ENCODE measurements around the gene BICC1. TPM values are rescaled to one million over a fixed set of nuclear protein-coding genes. Genes with fewer than 3 reads are reported as not detected.

The BICC1 gene
- total and polyA plus RNA-seq, 4 donors: 0.82 to 6.1 (median 4.5) TPM

DNA sequence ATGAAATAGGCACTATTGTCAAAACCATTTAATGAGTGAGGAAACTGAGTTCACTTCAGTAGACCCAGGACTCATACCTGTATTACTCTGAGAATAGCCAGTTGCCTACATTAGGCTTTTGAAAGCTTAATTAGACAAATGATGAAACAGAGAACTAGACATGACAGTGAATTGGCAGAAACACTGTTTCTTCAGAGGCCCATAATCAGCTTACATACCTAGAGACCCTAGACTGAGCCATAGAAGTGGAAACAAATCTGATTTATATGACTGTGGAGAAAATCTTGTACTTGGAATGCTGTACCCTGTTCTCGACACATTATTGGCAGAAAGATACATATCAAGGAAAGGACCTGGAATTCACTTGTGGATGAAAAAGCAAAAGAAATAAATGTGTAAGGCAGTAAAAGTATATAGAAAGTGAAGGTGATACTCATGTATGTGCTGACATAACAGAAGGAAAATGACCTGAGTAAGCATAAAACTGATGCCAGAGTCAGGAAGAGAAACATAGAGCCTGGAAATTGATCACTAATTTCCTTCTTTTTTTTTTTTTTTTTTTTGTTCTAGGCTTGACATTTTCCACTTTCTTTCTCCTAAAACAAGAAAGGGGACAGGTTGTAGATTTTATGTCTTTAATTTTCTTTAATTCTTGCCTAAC is 251.5 kb downstream of the BICC1 start:
- no peak for TF ChIP-seq HNF4G (IDR thresholded peaks at IDR 0.05)
- TF ChIP-seq, protein P1, sequence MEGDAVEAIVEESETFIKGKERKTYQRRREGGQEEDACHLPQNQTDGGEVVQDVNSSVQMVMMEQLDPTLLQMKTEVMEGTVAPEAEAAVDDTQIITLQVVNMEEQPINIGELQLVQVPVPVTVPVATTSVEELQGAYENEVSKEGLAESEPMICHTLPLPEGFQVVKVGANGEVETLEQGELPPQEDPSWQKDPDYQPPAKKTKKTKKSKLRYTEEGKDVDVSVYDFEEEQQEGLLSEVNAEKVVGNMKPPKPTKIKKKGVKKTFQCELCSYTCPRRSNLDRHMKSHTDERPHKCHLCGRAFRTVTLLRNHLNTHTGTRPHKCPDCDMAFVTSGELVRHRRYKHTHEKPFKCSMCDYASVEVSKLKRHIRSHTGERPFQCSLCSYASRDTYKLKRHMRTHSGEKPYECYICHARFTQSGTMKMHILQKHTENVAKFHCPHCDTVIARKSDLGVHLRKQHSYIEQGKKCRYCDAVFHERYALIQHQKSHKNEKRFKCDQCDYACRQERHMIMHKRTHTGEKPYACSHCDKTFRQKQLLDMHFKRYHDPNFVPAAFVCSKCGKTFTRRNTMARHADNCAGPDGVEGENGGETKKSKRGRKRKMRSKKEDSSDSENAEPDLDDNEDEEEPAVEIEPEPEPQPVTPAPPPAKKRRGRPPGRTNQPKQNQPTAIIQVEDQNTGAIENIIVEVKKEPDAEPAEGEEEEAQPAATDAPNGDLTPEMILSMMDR (IDR thresholded peaks at IDR 0.05; ENCODE audit: low read depth, low read length, missing input control): no peak
- no peak for TF ChIP-seq RAD21 (IDR thresholded peaks at IDR 0.05)
- TF ChIP-seq SP1 (IDR thresholded peaks at IDR 0.05): no peak
- TF ChIP-seq, protein P2, sequence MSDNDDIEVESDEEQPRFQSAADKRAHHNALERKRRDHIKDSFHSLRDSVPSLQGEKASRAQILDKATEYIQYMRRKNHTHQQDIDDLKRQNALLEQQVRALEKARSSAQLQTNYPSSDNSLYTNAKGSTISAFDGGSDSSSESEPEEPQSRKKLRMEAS (IDR thresholded peaks at IDR 0.05): no peak
- TF ChIP-seq, protein P3, sequence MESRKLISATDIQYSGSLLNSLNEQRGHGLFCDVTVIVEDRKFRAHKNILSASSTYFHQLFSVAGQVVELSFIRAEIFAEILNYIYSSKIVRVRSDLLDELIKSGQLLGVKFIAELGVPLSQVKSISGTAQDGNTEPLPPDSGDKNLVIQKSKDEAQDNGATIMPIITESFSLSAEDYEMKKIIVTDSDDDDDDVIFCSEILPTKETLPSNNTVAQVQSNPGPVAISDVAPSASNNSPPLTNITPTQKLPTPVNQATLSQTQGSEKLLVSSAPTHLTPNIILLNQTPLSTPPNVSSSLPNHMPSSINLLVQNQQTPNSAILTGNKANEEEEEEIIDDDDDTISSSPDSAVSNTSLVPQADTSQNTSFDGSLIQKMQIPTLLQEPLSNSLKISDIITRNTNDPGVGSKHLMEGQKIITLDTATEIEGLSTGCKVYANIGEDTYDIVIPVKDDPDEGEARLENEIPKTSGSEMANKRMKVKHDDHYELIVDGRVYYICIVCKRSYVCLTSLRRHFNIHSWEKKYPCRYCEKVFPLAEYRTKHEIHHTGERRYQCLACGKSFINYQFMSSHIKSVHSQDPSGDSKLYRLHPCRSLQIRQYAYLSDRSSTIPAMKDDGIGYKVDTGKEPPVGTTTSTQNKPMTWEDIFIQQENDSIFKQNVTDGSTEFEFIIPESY (IDR thresholded peaks at IDR 0.05): no peak
- no peak for TF ChIP-seq TAF1 (conservative IDR thresholded peaks at IDR 0.05)
- TF ChIP-seq JUND (IDR thresholded peaks at IDR 0.05): no peak
- TF ChIP-seq, protein P4, sequence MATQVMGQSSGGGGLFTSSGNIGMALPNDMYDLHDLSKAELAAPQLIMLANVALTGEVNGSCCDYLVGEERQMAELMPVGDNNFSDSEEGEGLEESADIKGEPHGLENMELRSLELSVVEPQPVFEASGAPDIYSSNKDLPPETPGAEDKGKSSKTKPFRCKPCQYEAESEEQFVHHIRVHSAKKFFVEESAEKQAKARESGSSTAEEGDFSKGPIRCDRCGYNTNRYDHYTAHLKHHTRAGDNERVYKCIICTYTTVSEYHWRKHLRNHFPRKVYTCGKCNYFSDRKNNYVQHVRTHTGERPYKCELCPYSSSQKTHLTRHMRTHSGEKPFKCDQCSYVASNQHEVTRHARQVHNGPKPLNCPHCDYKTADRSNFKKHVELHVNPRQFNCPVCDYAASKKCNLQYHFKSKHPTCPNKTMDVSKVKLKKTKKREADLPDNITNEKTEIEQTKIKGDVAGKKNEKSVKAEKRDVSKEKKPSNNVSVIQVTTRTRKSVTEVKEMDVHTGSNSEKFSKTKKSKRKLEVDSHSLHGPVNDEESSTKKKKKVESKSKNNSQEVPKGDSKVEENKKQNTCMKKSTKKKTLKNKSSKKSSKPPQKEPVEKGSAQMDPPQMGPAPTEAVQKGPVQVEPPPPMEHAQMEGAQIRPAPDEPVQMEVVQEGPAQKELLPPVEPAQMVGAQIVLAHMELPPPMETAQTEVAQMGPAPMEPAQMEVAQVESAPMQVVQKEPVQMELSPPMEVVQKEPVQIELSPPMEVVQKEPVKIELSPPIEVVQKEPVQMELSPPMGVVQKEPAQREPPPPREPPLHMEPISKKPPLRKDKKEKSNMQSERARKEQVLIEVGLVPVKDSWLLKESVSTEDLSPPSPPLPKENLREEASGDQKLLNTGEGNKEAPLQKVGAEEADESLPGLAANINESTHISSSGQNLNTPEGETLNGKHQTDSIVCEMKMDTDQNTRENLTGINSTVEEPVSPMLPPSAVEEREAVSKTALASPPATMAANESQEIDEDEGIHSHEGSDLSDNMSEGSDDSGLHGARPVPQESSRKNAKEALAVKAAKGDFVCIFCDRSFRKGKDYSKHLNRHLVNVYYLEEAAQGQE (IDR thresholded peaks at IDR 0.05): no peak
- no peak for TF ChIP-seq HNF4A (conservative IDR thresholded peaks at IDR 0.05)
- no peak for TF ChIP-seq NR2F2 (IDR thresholded peaks at IDR 0.05)
- no peak for TF ChIP-seq ATF3 (IDR thresholded peaks at IDR 0.05)
- no peak overlapping the region for H3K4me3 ChIP-seq (ENCODE audit: low read depth in 1 of 3, low read length in 3 of 3)
- WGBS: 91% methylated on average over 1 of the region's 1 CpG
- H3K27ac ChIP-seq (ENCODE audit: low read depth in 1 of 2, low read length in 2 of 2): no peak overlapping the region
- no peaks in the 10 kb centered on the region for H3K4me1 ChIP-seq (ENCODE audit: control insufficient read depth in 4 of 4, insufficient read depth in 4 of 4, low read length in 3 of 4)
- no peaks in the 10 kb centered on the region for H3K27me3 ChIP-seq (ENCODE audit: control insufficient read depth in 4 of 4, insufficient read depth in 4 of 4, low read length in 3 of 4)
- no peaks in the 10 kb centered on the region for H3K9me3 ChIP-seq (ENCODE audit: control insufficient read depth in 4 of 4, low read length in 3 of 4)
- H3K9ac ChIP-seq (ENCODE audit: low read depth in 1 of 2, low read length in 2 of 2): no peak overlapping the region
- DNase-seq (ENCODE audit: low spot score): no peak
- H3K36me3 ChIP-seq (ENCODE audit: control insufficient read depth in 4 of 4, insufficient read depth in 3 of 4, low read depth in 1 of 4, low read length in 3 of 4): no peaks in the 10 kb centered on the region

DNA sequence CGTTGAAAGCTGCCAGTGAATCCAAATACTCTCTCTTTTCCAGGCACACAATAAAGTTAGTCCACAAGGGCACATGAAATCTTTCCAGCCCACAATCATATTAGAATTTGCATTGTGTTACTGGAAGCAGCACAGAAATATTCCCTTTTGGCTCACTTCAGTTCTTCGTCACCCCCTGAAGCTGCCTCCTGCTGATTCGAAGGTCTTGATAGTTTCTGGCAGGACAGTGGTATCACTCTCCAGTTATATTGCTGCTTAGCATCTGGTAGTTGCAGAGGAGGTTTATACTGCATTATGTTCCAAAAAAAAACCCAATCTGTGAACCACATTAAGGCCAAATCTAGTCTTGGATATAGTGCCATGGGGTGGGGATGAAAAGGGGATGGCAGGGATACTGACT is 253.2 kb downstream of the BICC1 start:
- no peaks in the 10 kb centered on the region for H3K36me3 ChIP-seq (ENCODE audit: control insufficient read depth in 4 of 4, insufficient read depth in 3 of 4, low read depth in 1 of 4, low read length in 3 of 4)
- H3K4me3 ChIP-seq (ENCODE audit: low read depth in 1 of 3, low read length in 3 of 3): no peak overlapping the region
- no peaks in the 10 kb centered on the region for H3K27me3 ChIP-seq (ENCODE audit: control insufficient read depth in 4 of 4, insufficient read depth in 4 of 4, low read length in 3 of 4)
- WGBS: 73% methylated on average over 3 of the region's 3 CpGs
- no peak for DNase-seq (ENCODE audit: low spot score)
- no peak overlapping the region for H3K27ac ChIP-seq (ENCODE audit: low read depth in 1 of 2, low read length in 2 of 2)
- no peak overlapping the region for H3K9ac ChIP-seq (ENCODE audit: low read depth in 1 of 2, low read length in 2 of 2)
- no peaks in the 10 kb centered on the region for H3K9me3 ChIP-seq (ENCODE audit: control insufficient read depth in 4 of 4, low read length in 3 of 4)
- TF ChIP-seq, protein P2 (IDR thresholded peaks at IDR 0.05): no peak
- TF ChIP-seq JUND (IDR thresholded peaks at IDR 0.05) (no peak), TAF1 (conservative IDR thresholded peaks at IDR 0.05) (no peak), ATF3 (IDR thresholded peaks at IDR 0.05) (no peak), NR2F2 (IDR thresholded peaks at IDR 0.05) (no peak), FOXA1 (IDR thresholded peaks at IDR 0.05) (no peak), GABPA (IDR thresholded peaks at IDR 0.05 in 1 of 2, conservative IDR thresholded peaks at IDR 0.05 in 1 of 2) (no peak), HNF4G (IDR thresholded peaks at IDR 0.05) (no peak), YY1 (IDR thresholded peaks at IDR 0.05) (no peak), RAD21 (IDR thresholded peaks at IDR 0.05) (no peak), SP1 (IDR thresholded peaks at IDR 0.05) (no peak), HNF4A (conservative IDR thresholded peaks at IDR 0.05) (no peak)
- TF ChIP-seq, protein P3 (IDR thresholded peaks at IDR 0.05): no peak
- H3K4me1 ChIP-seq (ENCODE audit: control insufficient read depth in 4 of 4, insufficient read depth in 4 of 4, low read length in 3 of 4): no peaks in the 10 kb centered on the region

Measured in liver (tissue), 9 donors.